ENCODE measurements around the gene KDM4B. TPM values are rescaled to one million over a fixed set of nuclear protein-coding genes. Genes with fewer than 3 reads are reported as not detected.
A peak's percentile ranks its signal among the peaks of the same experiment; 100 is the strongest.

Gene KDM4B
- total RNA-seq, 2 donors from 2014 or later, result 31.3 to 37.1 TPM

GRCh38 chr19:4983346-4984105 is 14.6 kb downstream of the KDM4B start:
- ATAC-seq (replicated peaks in 1 of 2), result no peak
- H3K36me3 Mint-ChIP-seq (ENCODE audit: insufficient read depth in 2 of 2), result no peaks in the 10 kb centered on the region
- peaks cover 8% of the 10 kb centered on the region for H3K4me1 Mint-ChIP-seq (ENCODE audit: low read depth)
- DNase-seq, result no peak
- no peak overlapping the region for H3K27ac Mint-ChIP-seq
- H3K27me3 Mint-ChIP-seq (ENCODE audit: low read depth), result no peaks in the 10 kb centered on the region
- no peak overlapping the region for H3K4me3 Mint-ChIP-seq
- H3K9me3 Mint-ChIP-seq, result no peaks in the 10 kb centered on the region

- H3K9me3 Mint-ChIP-seq, result no peaks in the 10 kb centered on the region
- no peak overlapping the region for H3K27ac Mint-ChIP-seq
- no peak overlapping the region for H3K4me3 Mint-ChIP-seq
- no peak for DNase-seq
- ATAC-seq (replicated peaks in 1 of 2), result no peak
- H3K36me3 Mint-ChIP-seq (ENCODE audit: insufficient read depth in 2 of 2), result no peaks in the 10 kb centered on the region
- H3K4me1 Mint-ChIP-seq (ENCODE audit: low read depth), result peaks cover 8% of the 10 kb centered on the region
- no peaks in the 10 kb centered on the region for H3K27me3 Mint-ChIP-seq (ENCODE audit: low read depth)
Measured at GRCh38 chr19:4984106-4984380, 15.1 kb downstream of the KDM4B start.

- Mint-ChIP-seq H3K27ac (no peak overlapping the region), H3K36me3 (ENCODE audit: insufficient read depth in 2 of 2) (no peaks in the 10 kb centered on the region), H3K27me3 (ENCODE audit: low read depth) (no peaks in the 10 kb centered on the region), H3K4me1 (ENCODE audit: low read depth) (peaks cover 8% of the 10 kb centered on the region), H3K9me3 (no peaks in the 10 kb centered on the region), H3K4me3 (no peak overlapping the region)
- no peak for ATAC-seq (replicated peaks in 1 of 2)
- DNase-seq, result no peak
Measured at GRCh38 chr19:4984438-4984990, 15.6 kb downstream of the KDM4B start.

DNA sequence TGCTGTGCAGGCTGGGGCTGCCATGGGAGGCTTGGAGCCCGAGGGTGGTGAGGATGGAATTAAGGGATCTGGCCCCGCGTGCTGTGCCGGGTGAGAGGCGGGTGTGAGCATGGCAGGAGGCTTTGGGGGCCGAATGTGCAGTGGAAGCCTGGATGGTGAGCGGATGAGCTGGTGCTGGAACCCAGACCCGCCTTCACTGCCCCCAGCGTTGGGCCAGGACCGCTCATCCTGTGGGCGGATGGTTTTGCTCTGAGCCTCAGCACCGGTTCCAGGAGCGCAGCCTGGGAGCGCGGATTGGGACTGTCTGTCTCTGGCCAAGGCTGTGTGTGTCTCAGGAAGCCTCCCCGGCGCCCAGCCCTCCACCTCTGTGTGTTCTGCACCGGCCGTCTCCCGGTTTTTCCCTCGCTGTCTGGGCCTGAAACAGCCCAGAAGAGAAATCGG is 16.7 kb downstream of the KDM4B start:
- no peak overlapping the region for H3K4me3 Mint-ChIP-seq
- no peaks in the 10 kb centered on the region for H3K27me3 Mint-ChIP-seq (ENCODE audit: low read depth)
- DNase-seq (no peak), ATAC-seq (replicated peaks in 1 of 2) (no peak)
- no peaks in the 10 kb centered on the region for H3K36me3 Mint-ChIP-seq (ENCODE audit: insufficient read depth in 2 of 2)
- no peak overlapping the region for H3K27ac Mint-ChIP-seq
- no peaks in the 10 kb centered on the region for H3K9me3 Mint-ChIP-seq
- H3K4me1 Mint-ChIP-seq (ENCODE audit: low read depth), result peaks cover 8% of the 10 kb centered on the region

DNA sequence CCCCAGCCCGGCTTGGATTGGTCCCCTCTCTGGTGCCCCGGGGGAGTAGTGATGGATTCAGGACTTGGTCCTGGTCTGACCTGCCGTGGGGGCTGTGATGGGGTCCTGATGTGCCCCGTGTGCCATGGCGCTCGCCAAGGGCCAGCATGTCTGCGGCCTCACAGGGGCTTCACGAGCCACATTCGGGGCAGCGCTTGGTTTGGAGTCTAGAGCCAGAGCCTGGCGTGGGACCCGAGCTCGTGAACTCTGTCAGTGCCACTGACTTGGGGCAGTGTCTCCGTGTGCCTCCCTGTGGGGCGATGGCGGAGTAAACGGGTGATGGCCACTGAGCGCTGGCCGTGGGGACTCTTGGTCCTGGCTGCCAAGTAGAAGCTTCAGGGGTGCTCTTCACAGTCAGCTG is 17.1 kb downstream of the KDM4B start:
- ATAC-seq (replicated peaks in 1 of 2) (no peak), DNase-seq (no peak)
- H3K36me3 Mint-ChIP-seq (ENCODE audit: insufficient read depth in 2 of 2), result no peaks in the 10 kb centered on the region
- no peaks in the 10 kb centered on the region for H3K9me3 Mint-ChIP-seq
- no peak overlapping the region for H3K27ac Mint-ChIP-seq
- H3K27me3 Mint-ChIP-seq (ENCODE audit: low read depth), result no peaks in the 10 kb centered on the region
- peaks cover 8% of the 10 kb centered on the region for H3K4me1 Mint-ChIP-seq (ENCODE audit: low read depth)
- no peak overlapping the region for H3K4me3 Mint-ChIP-seq

GRCh38 chr19:4986471-4986891 is 17.6 kb downstream of the KDM4B start:
- ATAC-seq (replicated peaks in 1 of 2) (no peak), DNase-seq (no peak)
- Mint-ChIP-seq H3K27ac (no peak overlapping the region), H3K27me3 (ENCODE audit: low read depth) (no peaks in the 10 kb centered on the region), H3K4me3 (no peak overlapping the region), H3K9me3 (no peaks in the 10 kb centered on the region), H3K36me3 (ENCODE audit: insufficient read depth in 2 of 2) (no peaks in the 10 kb centered on the region), H3K4me1 (ENCODE audit: low read depth) (peaks cover 8% of the 10 kb centered on the region)

GRCh38 chr19:4987256-4987655 is 18.3 kb downstream of the KDM4B start:
- peaks cover 8% of the 10 kb centered on the region for H3K4me1 Mint-ChIP-seq (ENCODE audit: low read depth)
- peaks cover 0 to 3% of the 10 kb centered on the region in 2 donors for H3K36me3 Mint-ChIP-seq (ENCODE audit: insufficient read depth in 2 of 2)
- H3K27me3 Mint-ChIP-seq (ENCODE audit: low read depth), result no peaks in the 10 kb centered on the region
- H3K4me3 Mint-ChIP-seq, result no peak overlapping the region
- ATAC-seq (replicated peaks in 1 of 2) (no peak), DNase-seq (no peak)
- H3K9me3 Mint-ChIP-seq, result no peaks in the 10 kb centered on the region
- no peak overlapping the region for H3K27ac Mint-ChIP-seq

- ATAC-seq (replicated peaks in 1 of 2), result no peak
- Mint-ChIP-seq H3K27me3 (ENCODE audit: low read depth) (no peaks in the 10 kb centered on the region), H3K9me3 (no peaks in the 10 kb centered on the region), H3K36me3 (ENCODE audit: insufficient read depth in 2 of 2) (peaks cover 0 to 8% of the 10 kb centered on the region in 2 donors), H3K4me3 (no peak overlapping the region), H3K27ac (no peak overlapping the region), H3K4me1 (ENCODE audit: low read depth) (peaks cover 8% of the 10 kb centered on the region)
- DNase-seq, result no peak
Measured at GRCh38 chr19:4987692-4988370, 18.9 kb downstream of the KDM4B start.

- ATAC-seq (replicated peaks in 1 of 2) (no peak), DNase-seq (no peak)
- Mint-ChIP-seq H3K4me1 (ENCODE audit: low read depth) (peaks cover 8% of the 10 kb centered on the region), H3K36me3 (ENCODE audit: insufficient read depth in 2 of 2) (peaks cover 0 to 8% of the 10 kb centered on the region in 2 donors), H3K27me3 (ENCODE audit: low read depth) (no peaks in the 10 kb centered on the region), H3K27ac (peak overlapping the region; percentile 68), H3K9me3 (no peaks in the 10 kb centered on the region), H3K4me3 (no peak overlapping the region)
Measured at GRCh38 chr19:4988770-4989251, 19.9 kb downstream of the KDM4B start.

GRCh38 chr19:4990306-4990705 is 21.4 kb downstream of the KDM4B start:
- Mint-ChIP-seq H3K27me3 (ENCODE audit: low read depth) (no peaks in the 10 kb centered on the region), H3K27ac (no peak overlapping the region), H3K9me3 (no peaks in the 10 kb centered on the region), H3K36me3 (ENCODE audit: insufficient read depth in 2 of 2) (peaks cover 0 to 8% of the 10 kb centered on the region in 2 donors), H3K4me3 (no peak overlapping the region), H3K4me1 (ENCODE audit: low read depth) (peaks cover 6% of the 10 kb centered on the region)
- no peak for ATAC-seq (replicated peaks in 1 of 2)
- no peak for DNase-seq

GRCh38 chr19:4991538-4991937 is 22.6 kb downstream of the KDM4B start:
- Mint-ChIP-seq H3K27ac (no peak overlapping the region), H3K9me3 (no peaks in the 10 kb centered on the region), H3K36me3 (ENCODE audit: insufficient read depth in 2 of 2) (peaks cover 0 to 8% of the 10 kb centered on the region in 2 donors), H3K27me3 (ENCODE audit: low read depth) (no peaks in the 10 kb centered on the region), H3K4me1 (ENCODE audit: low read depth) (peaks cover 4% of the 10 kb centered on the region), H3K4me3 (no peak overlapping the region)
- DNase-seq (no peak), ATAC-seq (replicated peaks in 1 of 2) (no peak)

- H3K36me3 Mint-ChIP-seq (ENCODE audit: insufficient read depth in 2 of 2), result peaks cover 0 to 8% of the 10 kb centered on the region in 2 donors
- no peak overlapping the region for H3K27ac Mint-ChIP-seq
- ATAC-seq (replicated peaks in 1 of 2) (no peak), DNase-seq (no peak)
- H3K4me3 Mint-ChIP-seq, result no peak overlapping the region
- H3K9me3 Mint-ChIP-seq, result no peaks in the 10 kb centered on the region
- H3K27me3 Mint-ChIP-seq (ENCODE audit: low read depth), result no peaks in the 10 kb centered on the region
- H3K4me1 Mint-ChIP-seq (ENCODE audit: low read depth), result peaks cover 4% of the 10 kb centered on the region
Measured at GRCh38 chr19:4991996-4992698, 23.2 kb downstream of the KDM4B start.

GRCh38 chr19:4993683-4994082 is 24.8 kb downstream of the KDM4B start:
- Mint-ChIP-seq H3K27me3 (ENCODE audit: low read depth) (no peaks in the 10 kb centered on the region), H3K27ac (no peak overlapping the region), H3K9me3 (no peaks in the 10 kb centered on the region), H3K36me3 (ENCODE audit: insufficient read depth in 2 of 2) (peaks cover 0 to 8% of the 10 kb centered on the region in 2 donors), H3K4me3 (no peak overlapping the region), H3K4me1 (ENCODE audit: low read depth) (no peaks in the 10 kb centered on the region)
- ATAC-seq (replicated peaks in 1 of 2) (no peak), DNase-seq (no peak)
